Small intestine (tissue), 7 donors: ENCODE results near the gene UBR4. TPM values are rescaled to one million over a fixed set of nuclear protein-coding genes. Genes with fewer than 3 reads are reported as not detected.

Experiments used
- DNase-seq, 2 donors: peaks; one replicate each; pipeline versions ENCODE4 v3.0.0 to v3.0.0-alpha.2; 2013
- FAIRE-seq: peaks from 2 replicates; lab custom pipeline; 2012; peaks lifted over from hg19 to GRCh38; lab: Jason Lieb, UNC
- H3K27ac ChIP-seq, 3 donors: one replicate each; pipeline ENCODE4 v1.5.1; 2013; ENCODE audit warnings: low read length in 2 of 3, mild to moderate bottlenecking in 2 of 3, control low read depth in 1 of 3, inconsistent platforms in 1 of 3, low read depth in 1 of 3, moderate library complexity in 1 of 3
- H3K27me3 ChIP-seq, 3 donors: one replicate each; pipeline ENCODE4 v1.6.1; 2013; ENCODE audit warnings: low read length in 3 of 3, inconsistent platforms in 1 of 3; ENCODE audit not compliant: control insufficient read depth in 3 of 3, insufficient read depth in 3 of 3
- H3K36me3 ChIP-seq, 3 donors: one replicate each; pipeline ENCODE4 v1.6.1; 2013; ENCODE audit warnings: low read length in 3 of 3, inconsistent platforms in 1 of 3, low read depth in 1 of 3, mild to moderate bottlenecking in 1 of 3, moderate library complexity in 1 of 3; ENCODE audit not compliant: control insufficient read depth in 3 of 3, insufficient read depth in 2 of 3
- H3K4me1 ChIP-seq, 3 donors: one replicate each; pipeline ENCODE4 v1.6.1; 2013; ENCODE audit warnings: low read length in 2 of 3, inconsistent platforms in 1 of 3, low read depth in 1 of 3, mild to moderate bottlenecking in 1 of 3, moderate library complexity in 1 of 3; ENCODE audit not compliant: control insufficient read depth in 3 of 3, insufficient read depth in 2 of 3
- H3K4me3 ChIP-seq, 3 donors: one replicate each; pipeline ENCODE4 v1.5.1; 2013; ENCODE audit warnings: low read length in 3 of 3, control low read depth in 1 of 3, inconsistent platforms in 1 of 3, low read depth in 1 of 3, mild to moderate bottlenecking in 1 of 3, moderate library complexity in 1 of 3
- H3K9me3 ChIP-seq, 2 donors: one replicate each; pipeline ENCODE4 v1.6.1; 2013; ENCODE audit warnings: low read depth in 1 of 2, low read length in 1 of 2; ENCODE audit not compliant: control insufficient read depth in 2 of 2, insufficient read depth in 1 of 2
- WGBS, 3 donors: extraction: QIAGEN DNeasy Blood & Tissue Kit; methylation state at CpG; one replicate each; pipeline ENCODE4 v1.1.7; 2013; 5-methylcytosine and 5-hydroxymethylcytosine counted together
- polyA plus RNA-seq, 4 donors: library from polyadenylated mRNA; stranded (reverse) in 3 of 4; unstranded in 1 of 4; fragments of 200-250 nt in 3 of 4; fragments of 120-200 nt in 1 of 4; gene quantifications; one replicate each; pipeline versions ENCODE4 v1.2.1 to v1.2.3, GENCODE V29; 2013
- donor health status: healthy with polysubstance abuse.
- donor health status: control.
- donor health status: control.
- donor health status: Bipolar disorder and iron deficiency.
- donor health status: healthy.

Gene UBR4
- polyA plus RNA-seq, 4 donors: 85.9 to 275 (median 143) TPM

DNA sequence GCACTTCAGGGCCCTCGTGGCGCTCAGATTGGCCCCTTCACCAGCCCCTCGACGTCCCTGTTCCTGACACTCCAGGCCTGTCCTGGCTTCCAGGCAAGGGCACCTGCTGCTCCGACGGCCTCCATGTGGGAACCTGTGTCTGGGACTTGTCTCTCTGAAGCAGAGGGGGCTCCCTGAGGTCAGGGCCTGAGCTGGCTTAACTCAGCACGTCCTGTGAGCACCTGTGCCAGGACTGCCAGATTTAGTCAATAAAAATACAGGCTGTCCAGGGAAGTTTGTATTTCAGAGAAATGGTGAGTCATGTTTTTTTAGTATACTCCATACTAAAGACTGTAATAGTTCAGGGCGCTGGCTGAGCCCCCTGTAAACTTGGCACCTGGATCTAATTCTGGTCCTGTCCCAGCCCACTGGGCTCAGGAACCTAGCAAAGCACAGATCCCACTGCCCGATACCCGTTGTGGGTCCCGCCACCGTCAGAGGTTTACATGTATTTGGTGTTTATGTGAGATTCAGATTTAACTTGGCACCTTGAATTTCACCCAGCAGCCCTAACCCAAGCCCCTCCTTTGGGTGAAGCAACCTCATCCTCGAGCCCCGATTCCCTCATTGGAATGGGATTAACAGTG, 143.7 kb downstream of the UBR4 start:
- H3K4me3 ChIP-seq: no peak overlapping the region
- no peaks in the 10 kb centered on the region for H3K36me3 ChIP-seq
- no peaks in the 10 kb centered on the region for H3K4me1 ChIP-seq
- peaks cover 0 to 3% of the 10 kb centered on the region in 2 donors for H3K9me3 ChIP-seq
- no peak overlapping the region for H3K27ac ChIP-seq
- 65 to 78% (median 72%) methylated on average over 14 of the region's 14 CpGs for WGBS, 3 donors
- FAIRE-seq: no peak
- H3K27me3 ChIP-seq: peaks cover 0 to 2% (median 0%) of the 10 kb centered on the region in 3 donors
- no peak for DNase-seq

DNA sequence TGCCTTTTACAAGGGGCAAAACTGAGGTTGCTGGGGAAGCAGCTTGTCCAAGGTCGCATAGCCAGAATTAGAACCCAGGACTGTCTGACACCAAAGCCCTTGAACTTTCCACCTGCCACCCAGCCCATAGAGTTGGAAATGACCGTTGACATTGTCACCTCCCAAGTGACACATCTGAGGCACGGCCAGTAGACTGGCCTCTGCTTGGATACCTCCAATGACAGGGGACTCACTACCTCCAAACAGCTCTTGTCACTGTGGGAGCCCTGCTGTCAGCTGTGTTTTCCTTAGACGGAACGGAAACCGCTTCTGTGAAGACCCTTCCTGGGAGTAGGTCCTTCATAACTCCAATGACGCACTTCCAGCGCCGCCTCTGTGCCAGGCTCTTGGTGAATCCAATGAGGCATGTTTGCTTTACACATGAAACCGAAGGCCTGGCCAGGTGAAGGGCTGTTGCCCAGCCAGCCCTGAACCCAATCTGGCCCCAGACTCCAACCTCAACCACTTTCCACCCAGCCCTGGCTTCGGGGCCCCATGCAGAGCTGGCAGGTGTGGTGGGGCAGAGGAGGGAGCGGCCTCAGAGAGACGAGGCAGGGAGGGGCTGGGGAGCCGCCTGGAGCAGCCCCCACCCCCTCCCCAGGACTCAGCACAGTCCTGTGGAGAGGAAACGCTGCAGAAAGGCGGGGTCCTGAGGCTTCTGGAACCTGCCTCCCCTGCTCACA, 144.4 kb downstream of the UBR4 start:
- no peak overlapping the region for H3K27ac ChIP-seq
- DNase-seq: no peak
- WGBS, 3 donors: 69 to 77% (median 73%) methylated on average over 13 to 16 of the region's 16 CpGs
- no peaks in the 10 kb centered on the region for H3K4me1 ChIP-seq
- peaks cover 0 to 2% (median 0%) of the 10 kb centered on the region in 3 donors for H3K27me3 ChIP-seq
- peaks cover 0 to 3% of the 10 kb centered on the region in 2 donors for H3K9me3 ChIP-seq
- no peaks in the 10 kb centered on the region for H3K36me3 ChIP-seq
- no peak overlapping the region for H3K4me3 ChIP-seq
- FAIRE-seq: no peak

DNA sequence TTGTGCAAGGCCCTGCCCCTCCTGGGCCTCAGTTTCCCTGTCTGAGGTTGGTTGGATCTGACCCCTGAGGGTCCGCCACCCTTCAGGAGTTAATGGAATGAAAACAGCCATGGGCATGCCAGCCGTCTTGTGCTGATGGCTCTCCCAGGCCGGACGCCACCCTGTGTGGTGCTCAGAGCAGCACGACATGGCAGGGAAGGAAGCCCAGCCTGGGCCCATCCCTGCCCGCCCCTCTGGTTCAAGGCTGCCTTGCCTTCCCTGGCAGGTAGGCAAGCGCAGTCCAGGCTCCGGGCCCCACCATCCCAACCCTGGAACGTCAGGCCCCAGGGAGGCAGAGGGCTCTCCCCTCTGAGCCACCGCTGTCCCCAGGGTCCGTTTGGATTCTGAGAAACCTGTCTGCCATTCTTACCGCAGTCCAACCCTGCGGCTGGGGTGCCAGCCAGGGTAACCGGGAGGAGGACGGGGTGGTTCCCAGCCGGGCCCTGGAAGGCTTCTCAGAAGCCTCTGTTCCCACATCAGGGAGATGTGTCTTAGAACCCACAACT, 145.1 kb downstream of the UBR4 start:
- DNase-seq (no peak), FAIRE-seq (no peak)
- H3K4me1 ChIP-seq: no peaks in the 10 kb centered on the region
- peaks cover 0 to 3% of the 10 kb centered on the region in 2 donors for H3K9me3 ChIP-seq
- no peak overlapping the region for H3K4me3 ChIP-seq
- no peaks in the 10 kb centered on the region for H3K36me3 ChIP-seq
- 94 to 95% (median 95%) methylated on average over 16 of the region's 16 CpGs for WGBS, 3 donors
- peaks cover 0 to 2% (median 0%) of the 10 kb centered on the region in 3 donors for H3K27me3 ChIP-seq
- no peak overlapping the region for H3K27ac ChIP-seq

DNA sequence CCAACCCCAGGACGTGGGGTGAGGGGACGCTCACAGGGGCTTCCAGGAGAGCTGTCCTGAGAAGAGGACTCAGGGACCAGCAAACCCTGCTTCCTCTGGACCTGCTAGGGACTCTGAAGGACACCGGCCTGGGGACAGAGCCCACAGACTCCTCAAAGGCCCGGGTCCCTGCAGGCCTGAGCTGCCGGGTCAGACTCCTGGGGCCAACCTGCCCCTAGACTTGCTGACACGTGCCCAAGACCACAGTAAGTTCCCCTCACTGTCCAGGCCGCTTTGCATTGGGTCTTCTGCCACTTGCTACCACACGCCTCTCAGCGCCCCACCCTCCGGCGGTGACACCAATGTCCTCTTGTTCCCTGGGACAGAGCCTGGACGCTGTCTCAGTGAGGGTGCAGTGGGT, 146.9 kb downstream of the UBR4 start:
- FAIRE-seq (no peak), DNase-seq (no peak)
- 79 to 89% (median 88%) methylated on average over 12 of the region's 12 CpGs for WGBS, 3 donors
- Histone ChIP-seq H3K4me1 (no peaks in the 10 kb centered on the region), H3K36me3 (no peaks in the 10 kb centered on the region), H3K4me3 (no peak overlapping the region), H3K27ac (no peak overlapping the region), H3K27me3 (peaks cover 0 to 8% (median 5%) of the 10 kb centered on the region in 3 donors), H3K9me3 (peaks cover 0 to 3% of the 10 kb centered on the region in 2 donors)

DNA sequence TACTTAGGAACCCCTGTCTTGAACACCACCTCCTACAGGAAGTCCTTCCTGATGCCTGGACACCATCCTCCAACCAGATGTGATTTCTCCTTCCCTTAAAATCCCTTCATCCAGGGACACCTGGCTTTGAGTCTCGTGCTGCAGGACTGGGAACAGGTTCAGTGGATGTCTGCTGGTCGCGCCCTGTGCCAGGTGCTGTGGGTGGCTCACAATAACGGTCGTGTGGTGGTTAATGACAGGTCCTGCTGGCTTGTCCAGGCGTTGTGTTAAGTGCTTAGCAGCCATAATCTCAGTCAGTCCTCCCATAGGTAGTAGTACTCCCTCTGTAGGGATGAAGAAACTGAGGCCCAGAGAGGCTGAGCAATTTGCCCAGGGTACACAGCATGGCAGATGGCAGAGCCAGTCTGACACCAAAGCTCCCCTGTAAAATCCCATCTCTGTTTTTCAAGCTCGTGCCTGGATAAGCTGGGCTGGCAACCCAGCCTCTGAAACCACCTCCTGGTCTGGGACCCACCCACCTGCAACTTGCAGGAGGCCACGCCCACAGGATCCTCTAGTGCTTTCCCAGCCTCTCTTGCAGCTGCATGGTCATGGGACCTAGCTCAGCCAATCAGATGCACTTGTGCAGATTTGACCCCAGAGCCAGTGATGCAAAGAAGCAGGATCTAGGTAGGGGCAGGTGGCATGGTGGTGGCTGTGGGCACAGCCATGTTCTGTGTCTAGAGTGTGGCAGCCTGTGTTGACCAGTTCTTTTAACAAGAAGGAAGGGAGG, 147.6 kb downstream of the UBR4 start:
- WGBS, 3 donors: 26 to 80% (median 59%) methylated on average over 8 of the region's 8 CpGs
- H3K4me3 ChIP-seq: no peak overlapping the region
- H3K4me1 ChIP-seq: no peaks in the 10 kb centered on the region
- peaks cover 0 to 3% of the 10 kb centered on the region in 2 donors for H3K9me3 ChIP-seq
- no peak overlapping the region for H3K27ac ChIP-seq
- no peak for FAIRE-seq
- H3K36me3 ChIP-seq: no peaks in the 10 kb centered on the region
- H3K27me3 ChIP-seq: peaks cover 0 to 10% (median 5%) of the 10 kb centered on the region in 3 donors
- no peak for DNase-seq

DNA sequence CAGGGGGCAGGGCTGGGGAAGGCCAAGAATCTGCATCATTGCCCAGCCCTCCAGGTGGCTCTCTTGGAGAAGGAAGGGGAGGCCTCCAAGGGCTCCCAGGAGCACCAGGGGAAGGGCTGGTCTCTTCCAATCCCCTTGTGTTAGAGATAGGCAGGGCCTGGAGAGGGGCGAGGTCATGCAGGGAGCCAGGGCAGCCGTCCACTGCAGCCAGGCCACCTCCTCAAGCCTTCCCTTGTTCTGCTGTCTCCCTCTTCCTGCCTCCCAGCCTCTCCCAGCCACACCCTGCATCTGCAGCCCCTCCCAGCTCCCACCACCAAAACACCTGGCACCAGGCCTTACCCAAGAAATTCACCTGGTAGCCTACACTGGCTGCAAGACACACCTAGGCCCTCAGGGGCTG, 148.3 kb downstream of the UBR4 start:
- no peak overlapping the region for H3K27ac ChIP-seq
- 14 to 82% (median 67%) methylated on average over 2 of the region's 2 CpGs for WGBS, 3 donors
- no peak for FAIRE-seq

DNA sequence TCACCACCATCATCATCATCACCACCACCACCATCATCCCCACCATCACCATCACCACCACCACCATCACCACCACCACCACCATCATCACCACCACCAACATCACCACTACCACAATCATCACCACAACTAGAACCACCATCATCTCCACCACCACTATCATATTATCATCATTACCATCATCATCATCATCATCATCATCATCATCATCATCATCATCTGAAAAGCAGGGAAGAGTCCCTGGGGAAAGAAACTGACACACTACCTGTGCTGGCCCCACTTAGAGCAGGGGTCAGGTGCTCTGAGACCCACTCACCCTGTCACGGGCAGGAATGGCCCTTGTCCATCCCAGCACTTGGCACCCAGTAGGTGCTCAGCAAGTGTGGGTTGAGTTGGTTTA, 148.7 kb downstream of the UBR4 start:
- DNase-seq (no peak), FAIRE-seq (no peak)
- Histone ChIP-seq H3K36me3 (no peaks in the 10 kb centered on the region), H3K4me3 (no peak overlapping the region), H3K27me3 (peaks cover 0 to 13% (median 5%) of the 10 kb centered on the region in 3 donors), H3K27ac (no peak overlapping the region), H3K4me1 (no peaks in the 10 kb centered on the region), H3K9me3 (peaks cover 0 to 3% of the 10 kb centered on the region in 2 donors)
- WGBS, 3 donors: 99 to 100% (median 100%) methylated on average over 1 of the region's 1 CpG

More for the DNA sequence above, 148.3 kb downstream of the UBR4 start:
- Histone ChIP-seq H3K27me3 (peaks cover 0 to 13% (median 5%) of the 10 kb centered on the region in 3 donors), H3K9me3 (peaks cover 0 to 3% of the 10 kb centered on the region in 2 donors), H3K4me1 (no peaks in the 10 kb centered on the region), H3K36me3 (no peaks in the 10 kb centered on the region), H3K4me3 (no peak overlapping the region)
- DNase-seq: no peak

DNA sequence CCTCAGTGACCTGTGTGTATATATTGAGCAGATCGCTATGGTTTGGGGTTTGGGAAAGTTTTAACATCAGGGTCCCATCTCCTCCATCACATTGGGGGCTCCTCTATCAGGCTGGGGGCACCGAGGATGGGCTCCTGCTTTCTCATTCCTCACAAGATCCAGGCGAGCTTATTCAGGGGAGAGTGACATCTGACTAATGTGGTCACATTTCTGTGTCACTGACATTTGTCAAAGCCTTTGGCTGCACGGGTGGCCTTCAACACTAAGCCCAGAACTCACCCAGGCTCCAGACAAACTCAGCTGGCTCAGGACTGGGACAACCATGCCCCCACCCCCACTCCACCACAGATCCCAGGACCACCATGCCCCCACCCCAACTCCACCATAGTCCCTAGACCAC, 150.3 kb downstream of the UBR4 start:
- H3K9me3 ChIP-seq: peaks cover 0 to 3% of the 10 kb centered on the region in 2 donors
- DNase-seq: no peak
- no peak overlapping the region for H3K4me3 ChIP-seq
- H3K27me3 ChIP-seq: peaks cover 0 to 20% (median 7%) of the 10 kb centered on the region in 3 donors
- no peaks in the 10 kb centered on the region for H3K36me3 ChIP-seq
- no peak for FAIRE-seq
- no peak overlapping the region for H3K27ac ChIP-seq
- no peaks in the 10 kb centered on the region for H3K4me1 ChIP-seq
- WGBS, 3 donors: 49 to 62% (median 57%) methylated on average over 4 of the region's 4 CpGs
